ENCODE measurements around the gene KIRREL3.

- TF ChIP-seq GATA2 (IDR thresholded peaks at IDR 0.05; ENCODE audit: low read depth, low read length) (no peak), GATA3 (IDR thresholded peaks at IDR 0.05; ENCODE audit: low read depth, low read length) (no peak)
Measured at GRCh38 chr11:126500981-126501380, 499.6 kb downstream of the KIRREL3 start.
